Measurements from ENCODE around the gene CYP2B6. TPM values are rescaled to one million over a fixed set of nuclear protein-coding genes. Genes with fewer than 3 reads are reported as not detected.

The CYP2B6 gene
- total and polyA plus RNA-seq, 7 donors: 0.62 TPM; not detected in 6

DNA sequence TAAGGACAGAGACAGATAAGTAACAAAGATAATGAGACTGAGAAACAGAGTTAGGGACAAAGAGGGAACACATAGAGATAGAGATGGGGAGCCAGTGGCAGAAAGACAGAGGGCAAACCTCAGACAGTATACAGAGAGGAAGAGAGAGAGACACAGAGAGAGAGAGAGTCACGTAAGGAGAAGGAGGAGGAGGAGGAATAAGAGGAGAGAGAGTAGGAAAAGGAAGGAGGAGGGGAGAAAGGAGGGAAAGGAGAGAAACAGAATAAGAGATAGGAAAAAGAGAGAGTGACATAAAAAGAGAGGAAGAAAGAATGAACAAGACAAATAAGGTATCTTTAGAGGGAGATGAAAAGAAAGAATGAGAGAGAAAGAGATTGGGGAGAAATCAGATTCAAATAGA lies 23.6 kb downstream of the CYP2B6 start:
- TF ChIP-seq, protein P1, sequence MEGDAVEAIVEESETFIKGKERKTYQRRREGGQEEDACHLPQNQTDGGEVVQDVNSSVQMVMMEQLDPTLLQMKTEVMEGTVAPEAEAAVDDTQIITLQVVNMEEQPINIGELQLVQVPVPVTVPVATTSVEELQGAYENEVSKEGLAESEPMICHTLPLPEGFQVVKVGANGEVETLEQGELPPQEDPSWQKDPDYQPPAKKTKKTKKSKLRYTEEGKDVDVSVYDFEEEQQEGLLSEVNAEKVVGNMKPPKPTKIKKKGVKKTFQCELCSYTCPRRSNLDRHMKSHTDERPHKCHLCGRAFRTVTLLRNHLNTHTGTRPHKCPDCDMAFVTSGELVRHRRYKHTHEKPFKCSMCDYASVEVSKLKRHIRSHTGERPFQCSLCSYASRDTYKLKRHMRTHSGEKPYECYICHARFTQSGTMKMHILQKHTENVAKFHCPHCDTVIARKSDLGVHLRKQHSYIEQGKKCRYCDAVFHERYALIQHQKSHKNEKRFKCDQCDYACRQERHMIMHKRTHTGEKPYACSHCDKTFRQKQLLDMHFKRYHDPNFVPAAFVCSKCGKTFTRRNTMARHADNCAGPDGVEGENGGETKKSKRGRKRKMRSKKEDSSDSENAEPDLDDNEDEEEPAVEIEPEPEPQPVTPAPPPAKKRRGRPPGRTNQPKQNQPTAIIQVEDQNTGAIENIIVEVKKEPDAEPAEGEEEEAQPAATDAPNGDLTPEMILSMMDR (IDR thresholded peaks at IDR 0.05): no peak
- Histone ChIP-seq H3K9me3 (no peaks in the 10 kb centered on the region), H3K4me1 (no peaks in the 10 kb centered on the region), H3K27ac (no peak overlapping the region), H3K27me3 (ENCODE audit: insufficient read depth in 3 of 3, low read length in 2 of 3) (peaks cover 0 to 12% (median 8%) of the 10 kb centered on the region in 3 donors), H3K4me3 (no peak overlapping the region), H3K36me3 (ENCODE audit: insufficient read depth in 1 of 2, low read depth in 1 of 2) (no peaks in the 10 kb centered on the region)
- intact Hi-C loops (cut with DNase I): no loop called here
- WGBS, 3 donors: 36 to 62% (median 58%) methylated on average over 1 of the region's 1 CpG
- DNase-seq: no peak
- ATAC-seq: no peak

DNA sequence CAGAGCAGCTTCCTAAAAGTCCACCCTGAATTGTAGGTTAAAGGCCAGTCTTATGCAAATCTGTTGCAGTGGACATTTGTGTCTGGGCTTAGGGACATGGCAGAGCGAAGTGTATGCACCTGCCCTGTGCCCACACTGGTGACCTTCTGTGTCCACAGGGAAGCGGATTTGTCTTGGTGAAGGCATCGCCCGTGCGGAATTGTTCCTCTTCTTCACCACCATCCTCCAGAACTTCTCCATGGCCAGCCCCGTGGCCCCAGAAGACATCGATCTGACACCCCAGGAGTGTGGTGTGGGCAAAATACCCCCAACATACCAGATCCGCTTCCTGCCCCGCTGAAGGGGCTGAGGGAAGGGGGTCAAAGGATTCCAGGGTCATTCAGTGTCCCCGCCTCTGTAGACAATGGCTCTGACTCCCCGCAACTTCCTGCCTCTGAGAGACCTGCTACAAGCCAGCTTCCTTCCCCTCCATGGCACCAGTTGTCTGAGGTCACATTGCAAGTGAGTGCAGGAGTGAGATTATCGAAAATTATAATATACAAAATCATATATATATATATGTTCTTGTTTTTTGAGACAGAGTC lies 25.5 kb downstream of the CYP2B6 start:
- intact Hi-C loops (cut with DNase I): no loop called here
- WGBS, 3 donors: 68 to 75% (median 70%) methylated on average over 12 of the region's 12 CpGs

DNA sequence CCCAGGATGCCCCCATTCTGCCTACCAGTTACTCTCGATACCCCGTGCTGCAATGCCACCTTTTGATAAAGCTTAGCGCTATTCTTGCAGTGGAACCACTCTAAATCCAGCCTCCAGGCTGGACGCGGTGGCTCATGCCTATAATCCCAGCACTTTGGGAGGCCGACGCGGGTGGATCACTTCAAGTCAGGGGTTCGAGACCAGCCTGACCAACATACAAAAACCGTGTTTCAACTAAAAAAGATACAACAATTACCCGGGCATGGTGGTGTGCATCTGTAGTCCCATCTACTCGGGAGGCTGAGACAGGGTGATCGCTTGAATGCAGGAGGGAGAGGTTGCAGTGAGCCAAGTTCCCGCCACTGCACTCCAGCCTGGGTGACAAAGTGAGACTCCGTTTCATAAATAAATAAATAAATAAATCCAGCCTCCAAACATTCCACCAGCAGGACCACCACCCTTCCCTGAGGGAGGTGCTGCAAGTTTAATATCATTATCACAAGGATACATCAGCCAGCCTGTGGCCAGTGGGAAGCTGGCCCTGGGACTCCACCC lies 27.7 kb downstream of the CYP2B6 start:
- DNase-seq (no peak), ATAC-seq (no peak)
- Histone ChIP-seq H3K36me3 (ENCODE audit: insufficient read depth in 1 of 2, low read depth in 1 of 2) (no peaks in the 10 kb centered on the region), H3K27me3 (ENCODE audit: insufficient read depth in 3 of 3, low read length in 2 of 3) (peaks cover 0 to 12% (median 2%) of the 10 kb centered on the region in 3 donors), H3K9me3 (no peaks in the 10 kb centered on the region), H3K4me1 (no peaks in the 10 kb centered on the region), H3K4me3 (no peak overlapping the region), H3K27ac (no peak overlapping the region)
- WGBS, 3 donors: 87 to 91% (median 89%) methylated on average over 15 of the region's 15 CpGs
- intact Hi-C loops (cut with DNase I): no loop called here
- TF ChIP-seq, protein P1 (IDR thresholded peaks at IDR 0.05): no peak

More for the DNA sequence above, 25.5 kb downstream of the CYP2B6 start:
- no peaks in the 10 kb centered on the region for H3K36me3 ChIP-seq (ENCODE audit: insufficient read depth in 1 of 2, low read depth in 1 of 2)
- H3K4me1 ChIP-seq: no peaks in the 10 kb centered on the region
- TF ChIP-seq, protein P1 (IDR thresholded peaks at IDR 0.05): no peak
- H3K27ac ChIP-seq: no peak overlapping the region
- ATAC-seq: no peak
- H3K4me3 ChIP-seq: no peak overlapping the region
- no peak for DNase-seq
- H3K9me3 ChIP-seq: no peaks in the 10 kb centered on the region
- peaks cover 0 to 12% (median 8%) of the 10 kb centered on the region in 3 donors for H3K27me3 ChIP-seq (ENCODE audit: insufficient read depth in 3 of 3, low read length in 2 of 3)

DNA sequence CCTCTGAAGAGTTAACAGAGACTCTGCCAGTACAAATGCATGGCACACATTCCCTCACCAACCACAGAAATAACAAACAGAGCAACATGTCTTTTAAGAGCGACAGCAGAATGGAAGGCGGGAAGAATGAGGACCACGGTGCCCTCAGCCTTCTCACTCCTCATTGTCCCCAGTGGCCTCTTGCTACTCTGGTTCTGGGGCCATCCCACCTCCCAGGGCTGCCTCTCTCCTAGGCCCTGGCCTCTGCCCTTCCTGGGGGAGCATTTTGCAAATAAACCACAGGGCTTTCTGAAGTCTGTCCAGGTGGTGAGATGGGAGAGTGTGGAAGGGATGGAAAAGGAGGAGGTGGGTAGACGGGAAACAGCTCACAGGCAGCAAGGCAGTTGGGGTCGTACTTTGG lies 28.3 kb downstream of the CYP2B6 start:
- ATAC-seq (no peak), DNase-seq (no peak)
- intact Hi-C loops (cut with DNase I): no loop called here
- Histone ChIP-seq H3K36me3 (ENCODE audit: insufficient read depth in 1 of 2, low read depth in 1 of 2) (no peaks in the 10 kb centered on the region), H3K27me3 (ENCODE audit: insufficient read depth in 3 of 3, low read length in 2 of 3) (peaks cover 0 to 11% (median 2%) of the 10 kb centered on the region in 3 donors), H3K27ac (no peak overlapping the region), H3K4me1 (no peaks in the 10 kb centered on the region), H3K9me3 (no peaks in the 10 kb centered on the region), H3K4me3 (no peak overlapping the region)
- TF ChIP-seq, protein P1 (IDR thresholded peaks at IDR 0.05): no peak
- WGBS, 3 donors: 61 to 82% (median 70%) methylated on average over 5 of the region's 5 CpGs

DNA sequence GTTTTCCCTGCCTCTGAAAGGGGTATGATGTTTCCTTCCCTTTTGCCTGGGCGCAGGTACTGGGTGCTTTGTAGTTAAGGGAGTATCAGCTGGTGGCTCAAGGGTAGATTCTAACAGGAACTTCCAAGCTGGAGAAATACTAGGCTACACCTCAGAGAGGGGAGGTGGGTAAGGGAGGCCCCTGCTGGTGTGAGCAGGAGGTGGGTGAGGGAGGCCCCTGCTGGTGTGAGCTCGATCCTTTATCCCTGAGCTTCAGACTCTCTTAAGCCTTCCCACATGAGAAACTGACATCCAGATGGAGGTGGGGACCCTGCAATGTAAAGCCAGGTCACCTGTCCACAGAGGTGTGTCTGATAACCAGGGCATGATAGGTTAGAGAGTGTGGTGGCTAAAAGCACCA lies 32.1 kb downstream of the CYP2B6 start:
- DNase-seq: no peak
- H3K36me3 ChIP-seq (ENCODE audit: insufficient read depth in 1 of 2, low read depth in 1 of 2): no peaks in the 10 kb centered on the region
- peaks cover 0 to 24% (median 3%) of the 10 kb centered on the region in 3 donors for H3K27me3 ChIP-seq (ENCODE audit: insufficient read depth in 3 of 3, low read length in 2 of 3)
- intact Hi-C loops (cut with DNase I): no loop called here
- H3K4me1 ChIP-seq: no peaks in the 10 kb centered on the region
- no peak overlapping the region for H3K27ac ChIP-seq
- no peak overlapping the region for H3K4me3 ChIP-seq
- TF ChIP-seq, protein P1 (IDR thresholded peaks at IDR 0.05): no peak
- WGBS, 3 donors: 43 to 55% (median 50%) methylated on average over 2 of the region's 2 CpGs
- no peak for ATAC-seq
- no peaks in the 10 kb centered on the region for H3K9me3 ChIP-seq

All from psoas muscle (tissue), 8 donors.